IMR-90 (cell line): ENCODE data around the gene LRP5.

ENCODE experiments used
- CEBPB ChIP-seq: IDR thresholded peaks from 2 replicates; pipeline ENCODE4 v1.6.1; 2012; ENCODE audit warnings: low read depth, low read length, improper control_type of control experiment
- MXI1 ChIP-seq: IDR thresholded peaks from 2 replicates; pipeline ENCODE4 v1.6.1; 2012; ENCODE audit warnings: low read depth, mild to moderate bottlenecking, low read length, moderate library complexity, borderline replicate concordance
- POLR2A ChIP-seq: IDR thresholded peaks from 2 replicates; pipeline ENCODE4 v1.6.1; 2012; ENCODE audit warnings: mild to moderate bottlenecking, low read depth, low read length
- RAD21 ChIP-seq: IDR thresholded peaks from 2 replicates; pipeline ENCODE4 v1.6.1; 2012; ENCODE audit warnings: low read length, improper control_type of control experiment
- RFX5 ChIP-seq: IDR thresholded peaks from 2 replicates; pipeline ENCODE4 v1.8.0; 2012; ENCODE audit warnings: low read depth, mild to moderate bottlenecking, low read length, moderate library complexity
- SMC3 ChIP-seq: fragments of 150-350 bp; IDR thresholded peaks from 2 replicates; pipeline ENCODE4 v1.6.1; 2016; ENCODE audit warnings: low read depth, mild to moderate bottlenecking, antibody characterized with exemption, low read length, moderate library complexity
- TF ChIP-seq, protein P1 (sequence below): conservative IDR thresholded peaks from 2 replicates; pipeline ENCODE4 v1.5.1; 2012; ENCODE audit warnings: mild to moderate bottlenecking, low read depth, low read length, improper control_type of control experiment
- TF ChIP-seq, protein P2 (sequence below): fragments of 150-350 bp; IDR thresholded peaks from 2 replicates; pipeline ENCODE4 v1.6.1; 2017; ENCODE audit warnings: mild to moderate bottlenecking, antibody characterized with exemption, low read length, low read depth

DNA sequence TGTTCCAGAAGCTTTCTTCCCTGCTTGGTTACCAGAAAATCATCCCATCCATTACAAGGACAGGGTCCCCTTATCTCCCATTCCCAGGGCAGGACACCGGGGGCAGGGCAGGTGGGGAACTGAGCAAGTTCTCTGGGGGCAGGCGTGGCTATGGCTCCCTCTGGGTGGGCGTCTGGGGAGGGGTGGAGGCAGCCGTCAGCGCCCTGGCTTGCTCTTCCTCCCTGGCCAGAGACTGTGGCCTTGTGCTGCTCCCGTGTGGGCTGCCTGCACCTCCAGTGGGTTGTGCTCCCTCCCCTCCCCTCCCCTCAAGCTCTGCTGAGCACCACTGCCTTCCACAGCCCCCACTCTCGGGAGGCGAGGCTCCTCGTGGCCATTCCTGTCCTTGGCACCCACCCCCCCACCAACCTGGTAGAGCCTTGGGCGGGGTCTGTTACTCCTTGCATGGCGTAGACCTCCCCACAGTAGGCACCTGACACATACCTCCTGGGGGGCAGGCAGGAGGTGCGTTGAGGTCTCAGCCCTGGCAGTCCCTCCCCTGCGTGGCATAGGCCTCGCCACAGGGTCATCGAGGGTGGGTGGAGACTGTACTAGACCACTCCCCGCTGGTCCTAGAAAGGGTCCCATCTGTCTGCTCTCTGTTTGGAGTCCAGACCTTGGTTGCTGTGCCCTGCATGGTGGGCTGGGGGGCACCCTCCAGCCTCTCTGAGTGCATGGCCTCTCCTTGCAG, 123.9 kb downstream of the LRP5 start:
- TF ChIP-seq RFX5: no peak
- TF ChIP-seq POLR2A: no peak
- TF ChIP-seq SMC3: no peak
- no peak for TF ChIP-seq RAD21
- TF ChIP-seq, protein P1, sequence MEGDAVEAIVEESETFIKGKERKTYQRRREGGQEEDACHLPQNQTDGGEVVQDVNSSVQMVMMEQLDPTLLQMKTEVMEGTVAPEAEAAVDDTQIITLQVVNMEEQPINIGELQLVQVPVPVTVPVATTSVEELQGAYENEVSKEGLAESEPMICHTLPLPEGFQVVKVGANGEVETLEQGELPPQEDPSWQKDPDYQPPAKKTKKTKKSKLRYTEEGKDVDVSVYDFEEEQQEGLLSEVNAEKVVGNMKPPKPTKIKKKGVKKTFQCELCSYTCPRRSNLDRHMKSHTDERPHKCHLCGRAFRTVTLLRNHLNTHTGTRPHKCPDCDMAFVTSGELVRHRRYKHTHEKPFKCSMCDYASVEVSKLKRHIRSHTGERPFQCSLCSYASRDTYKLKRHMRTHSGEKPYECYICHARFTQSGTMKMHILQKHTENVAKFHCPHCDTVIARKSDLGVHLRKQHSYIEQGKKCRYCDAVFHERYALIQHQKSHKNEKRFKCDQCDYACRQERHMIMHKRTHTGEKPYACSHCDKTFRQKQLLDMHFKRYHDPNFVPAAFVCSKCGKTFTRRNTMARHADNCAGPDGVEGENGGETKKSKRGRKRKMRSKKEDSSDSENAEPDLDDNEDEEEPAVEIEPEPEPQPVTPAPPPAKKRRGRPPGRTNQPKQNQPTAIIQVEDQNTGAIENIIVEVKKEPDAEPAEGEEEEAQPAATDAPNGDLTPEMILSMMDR: no peak
- TF ChIP-seq MXI1: no peak
- TF ChIP-seq CEBPB: no peak
- TF ChIP-seq, protein P2, sequence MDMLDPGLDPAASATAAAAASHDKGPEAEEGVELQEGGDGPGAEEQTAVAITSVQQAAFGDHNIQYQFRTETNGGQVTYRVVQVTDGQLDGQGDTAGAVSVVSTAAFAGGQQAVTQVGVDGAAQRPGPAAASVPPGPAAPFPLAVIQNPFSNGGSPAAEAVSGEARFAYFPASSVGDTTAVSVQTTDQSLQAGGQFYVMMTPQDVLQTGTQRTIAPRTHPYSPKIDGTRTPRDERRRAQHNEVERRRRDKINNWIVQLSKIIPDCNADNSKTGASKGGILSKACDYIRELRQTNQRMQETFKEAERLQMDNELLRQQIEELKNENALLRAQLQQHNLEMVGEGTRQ: no peak
